Smooth muscle cell (in vitro differentiated cells): ENCODE data around the gene ARHGAP8. TPM values are rescaled to one million over a fixed set of nuclear protein-coding genes. Genes with fewer than 3 reads are reported as not detected.

Experiments used
- DNase-seq: peaks from one replicate; lab custom pipeline; 2025; ENCODE audit not compliant: unreplicated experiment; lab: John Stamatoyannopoulos, UW
- H2AFZ ChIP-seq: fragments of 200-600 bp; sonication (generic); 2 replicates; pipeline ENCODE4 v1.6.0; 2016; ENCODE audit warnings: antibody characterized with exemption, low read depth, mild to moderate bottlenecking
- H3F3A ChIP-seq: fragments of 200-600 bp; sonication (generic); 2 replicates; pipeline ENCODE4 v1.6.0; 2017; ENCODE audit warnings: antibody characterized with exemption, low read depth
- H3K27ac ChIP-seq: fragments of 200-600 bp; sonication (generic); 2 replicates; pipeline ENCODE4 v1.5.1; 2016; ENCODE audit warnings: low read depth, mild to moderate bottlenecking
- H3K27me3 ChIP-seq: fragments of 200-600 bp; sonication (generic); 2 replicates; pipeline ENCODE4 v1.6.1; 2016; ENCODE audit warnings: low read depth, mild to moderate bottlenecking
- H3K36me3 ChIP-seq: fragments of 200-600 bp; sonication (generic); 2 replicates; pipeline ENCODE4 v1.5.1; 2016; ENCODE audit warnings: low read depth
- H3K4me1 ChIP-seq: fragments of 200-600 bp; sonication (generic); 2 replicates; pipeline ENCODE4 v1.5.1; 2016; ENCODE audit warnings: low read depth
- H3K4me2 ChIP-seq: fragments of 200-600 bp; sonication (generic); 2 replicates; pipeline ENCODE4 v1.6.0; 2016; ENCODE audit warnings: mild to moderate bottlenecking
- H3K4me3 ChIP-seq: fragments of 200-600 bp; sonication (generic); 2 replicates; pipeline ENCODE4 v1.5.1; 2016; ENCODE audit warnings: mild to moderate bottlenecking
- H3K79me2 ChIP-seq: fragments of 200-600 bp; sonication (generic); 2 replicates; pipeline ENCODE4 v1.6.0; 2016; ENCODE audit warnings: low read depth, mild to moderate bottlenecking
- H3K9ac ChIP-seq: fragments of 200-600 bp; sonication (generic); 2 replicates; pipeline ENCODE4 v1.6.0; 2016; ENCODE audit warnings: low read depth
- H3K9me3 ChIP-seq: fragments of 200-600 bp; sonication (generic); replicated peaks from 2 replicates; pipeline ENCODE4 v1.5.1; 2016; ENCODE audit warnings: low read depth
- H4K20me1 ChIP-seq: fragments of 200-600 bp; sonication (generic); 2 replicates; pipeline ENCODE4 v1.6.0; 2016; ENCODE audit warnings: low read depth
- WGBS: methylation state at CpG from one replicate; pipeline ENCODE4 v1.1.7; 2016; ENCODE audit warnings: low lambda C conversion rate; 5-methylcytosine and 5-hydroxymethylcytosine counted together
- polyA plus RNA-seq: library from polyadenylated mRNA; unstranded; fragments of >200 nt; fragmentation: Nextera tagmentation; extraction: Ambion mirVana; gene quantifications from 2 replicates; pipeline ENCODE4 v1.2.1, GENCODE V29; 2016
- total RNA-seq: library from RNA; depleted of rRNA; stranded (reverse); fragments of >200 nt; gene quantifications from 2 replicates; pipeline ENCODE4 v1.2.3, GENCODE V29; 2014
- TF ChIP-seq, protein P1 (sequence below): fragments of 200-600 bp; sonication (generic); IDR thresholded peaks from 2 replicates; pipeline ENCODE4 v1.5.1; 2017; ENCODE audit warnings: borderline replicate concordance, mild to moderate bottlenecking, antibody characterized with exemption; ENCODE audit not compliant: insufficient read depth, poor library complexity, severe bottlenecking

Gene ARHGAP8
- total and polyA plus RNA-seq, 2 experiments from 2014 or later = 5.8 to 11.4 TPM

DNA sequence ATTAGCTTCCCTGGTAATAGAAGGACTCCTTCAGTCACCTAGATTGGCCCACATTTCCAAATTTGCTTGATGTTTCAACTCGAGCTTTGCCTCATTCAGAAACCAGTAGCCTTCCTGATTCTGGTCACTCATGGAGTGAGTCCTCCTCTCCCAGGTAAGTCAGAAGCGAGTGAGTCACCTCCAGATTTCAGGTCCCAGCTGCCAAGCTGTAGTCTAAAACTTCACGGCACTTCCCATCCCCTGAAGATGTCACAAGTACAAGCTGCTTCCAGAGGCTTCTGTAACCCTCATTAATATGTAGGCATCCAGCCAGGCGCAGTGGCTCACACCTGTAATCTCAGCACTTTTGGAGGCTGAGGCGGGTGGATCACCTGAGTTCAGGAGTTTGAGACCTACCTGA is 23.5 kb downstream of the ARHGAP8 start:
- TF ChIP-seq, protein P1, sequence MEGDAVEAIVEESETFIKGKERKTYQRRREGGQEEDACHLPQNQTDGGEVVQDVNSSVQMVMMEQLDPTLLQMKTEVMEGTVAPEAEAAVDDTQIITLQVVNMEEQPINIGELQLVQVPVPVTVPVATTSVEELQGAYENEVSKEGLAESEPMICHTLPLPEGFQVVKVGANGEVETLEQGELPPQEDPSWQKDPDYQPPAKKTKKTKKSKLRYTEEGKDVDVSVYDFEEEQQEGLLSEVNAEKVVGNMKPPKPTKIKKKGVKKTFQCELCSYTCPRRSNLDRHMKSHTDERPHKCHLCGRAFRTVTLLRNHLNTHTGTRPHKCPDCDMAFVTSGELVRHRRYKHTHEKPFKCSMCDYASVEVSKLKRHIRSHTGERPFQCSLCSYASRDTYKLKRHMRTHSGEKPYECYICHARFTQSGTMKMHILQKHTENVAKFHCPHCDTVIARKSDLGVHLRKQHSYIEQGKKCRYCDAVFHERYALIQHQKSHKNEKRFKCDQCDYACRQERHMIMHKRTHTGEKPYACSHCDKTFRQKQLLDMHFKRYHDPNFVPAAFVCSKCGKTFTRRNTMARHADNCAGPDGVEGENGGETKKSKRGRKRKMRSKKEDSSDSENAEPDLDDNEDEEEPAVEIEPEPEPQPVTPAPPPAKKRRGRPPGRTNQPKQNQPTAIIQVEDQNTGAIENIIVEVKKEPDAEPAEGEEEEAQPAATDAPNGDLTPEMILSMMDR = no peak
- no peaks in the 10 kb centered on the region for H3K36me3 ChIP-seq
- no peak overlapping the region for H3K9ac ChIP-seq
- no peaks in the 10 kb centered on the region for H4K20me1 ChIP-seq
- H3F3A ChIP-seq = no peaks in the 10 kb centered on the region
- no peaks in the 10 kb centered on the region for H3K4me1 ChIP-seq
- H2AFZ ChIP-seq = no peak overlapping the region
- no peak overlapping the region for H3K4me3 ChIP-seq
- H3K4me2 ChIP-seq = no peak overlapping the region
- no peak for DNase-seq
- WGBS = 82% methylated on average over 5 of the region's 5 CpGs
- H3K27ac ChIP-seq = no peak overlapping the region
- no peaks in the 10 kb centered on the region for H3K79me2 ChIP-seq
- no peaks in the 10 kb centered on the region for H3K9me3 ChIP-seq
- no peaks in the 10 kb centered on the region for H3K27me3 ChIP-seq

DNA sequence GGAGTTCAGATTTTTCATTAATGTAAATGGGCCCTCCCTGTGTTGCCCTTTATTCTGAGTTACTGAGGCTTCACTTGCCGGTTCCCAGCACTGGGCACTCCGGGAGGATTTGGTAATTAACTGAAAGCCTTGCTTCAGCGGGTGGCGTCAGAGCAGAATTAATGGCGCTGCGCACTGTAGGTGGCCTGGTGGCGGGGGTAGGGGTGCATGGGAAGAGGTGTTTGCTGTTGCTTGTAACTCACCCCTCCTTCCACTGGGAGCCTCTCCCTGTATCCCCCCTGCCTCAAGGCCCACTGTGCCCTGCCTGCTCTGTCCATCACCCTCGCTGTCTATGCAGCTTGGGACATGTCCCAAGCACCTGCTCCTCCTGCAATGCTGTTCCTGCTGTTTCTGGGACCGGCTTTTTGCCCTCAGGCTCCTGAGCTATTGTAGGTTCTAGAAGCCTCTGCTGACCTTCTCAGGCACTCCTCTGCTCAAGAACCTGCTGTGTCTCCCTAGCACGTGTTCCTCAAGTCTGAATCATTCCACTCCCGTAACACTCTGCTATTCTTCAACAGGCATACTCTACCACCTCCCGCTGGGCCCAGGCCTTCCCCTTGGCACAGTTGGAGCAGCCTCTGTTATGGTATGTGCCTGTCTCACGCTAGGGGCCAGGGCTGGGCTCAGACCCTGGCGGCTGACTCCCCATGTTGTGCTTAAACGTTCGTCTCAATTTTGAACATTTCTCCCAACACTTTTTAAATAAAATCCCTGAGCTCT is 24.4 kb downstream of the ARHGAP8 start:
- Histone ChIP-seq H3K27me3 (no peaks in the 10 kb centered on the region), H4K20me1 (no peaks in the 10 kb centered on the region), H2AFZ (no peak overlapping the region), H3K4me2 (no peak overlapping the region), H3F3A (no peaks in the 10 kb centered on the region), H3K27ac (no peak overlapping the region), H3K79me2 (no peaks in the 10 kb centered on the region), H3K36me3 (no peaks in the 10 kb centered on the region), H3K9me3 (no peaks in the 10 kb centered on the region), H3K4me3 (no peak overlapping the region), H3K4me1 (no peaks in the 10 kb centered on the region), H3K9ac (no peak overlapping the region)
- 93% methylated on average over 16 of the region's 16 CpGs for WGBS
- no peak for DNase-seq
- TF ChIP-seq, protein P1 = no peak

DNA sequence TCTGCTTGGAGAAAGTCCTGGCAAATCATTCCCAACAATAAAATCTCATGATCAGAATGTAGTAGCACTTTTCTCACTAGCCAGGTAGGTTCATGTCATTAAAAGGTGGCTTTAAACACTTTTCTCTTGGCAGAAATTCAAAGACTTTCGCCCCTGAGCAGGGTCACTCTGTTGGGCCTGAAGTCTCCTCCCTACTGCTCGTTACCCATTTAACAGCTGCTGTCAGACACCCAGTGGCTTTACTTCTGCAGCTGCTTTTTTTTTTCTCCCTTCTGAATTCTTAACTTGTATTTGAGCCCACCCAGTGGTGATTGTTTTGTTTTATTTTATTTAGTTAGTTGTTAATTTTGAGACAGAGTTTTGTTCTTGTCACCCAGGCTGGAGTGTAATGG is 25.0 kb downstream of the ARHGAP8 start:
- Histone ChIP-seq H3K27me3 (no peaks in the 10 kb centered on the region), H3K36me3 (no peaks in the 10 kb centered on the region), H4K20me1 (no peaks in the 10 kb centered on the region), H3K79me2 (no peaks in the 10 kb centered on the region), H3K9ac (no peak overlapping the region), H3K4me2 (no peak overlapping the region), H3F3A (no peaks in the 10 kb centered on the region), H3K27ac (no peak overlapping the region), H3K4me1 (no peaks in the 10 kb centered on the region), H3K4me3 (no peak overlapping the region), H2AFZ (no peak overlapping the region), H3K9me3 (no peaks in the 10 kb centered on the region)
- 98% methylated on average over 2 of the region's 2 CpGs for WGBS
- no peak for DNase-seq
- TF ChIP-seq, protein P1 = no peak
